HEK293 (cell line): ENCODE data around the gene RPL7A.

Experiments
- BCL6B ChIP-seq: fragments of 450-650 bp; formaldehyde crosslinking; IDR thresholded peaks from 2 replicates; pipeline ENCODE4 v1.5.1; 2017; ENCODE audit warnings: missing biosample characterization, missing genetic modification characterization
- GLIS2 ChIP-seq: fragments of 450-650 bp; formaldehyde crosslinking; IDR thresholded peaks from 2 replicates; pipeline ENCODE4 v1.5.1; 2016; ENCODE audit warnings: missing biosample characterization, missing genetic modification characterization
- KLF10 ChIP-seq: fragments of 450-650 bp; IDR thresholded peaks from 2 replicates; pipeline ENCODE4 v1.5.1; 2018; ENCODE audit warnings: missing biosample characterization, mild to moderate bottlenecking, missing genetic modification characterization
- KLF16 ChIP-seq: fragments of 450-650 bp; formaldehyde crosslinking; IDR thresholded peaks from 2 replicates; pipeline ENCODE4 v1.5.1; 2017; ENCODE audit warnings: missing biosample characterization, missing genetic modification characterization
- OVOL3 ChIP-seq: fragments of 450-650 bp; formaldehyde crosslinking; IDR thresholded peaks from 2 replicates; pipeline ENCODE4 v1.5.1; 2016; ENCODE audit warnings: missing biosample characterization, missing genetic modification characterization
- SALL2 ChIP-seq: fragments of 450-650 bp; formaldehyde crosslinking; IDR thresholded peaks from 2 replicates; pipeline ENCODE4 v1.5.0; 2017; ENCODE audit warnings: missing biosample characterization, mild to moderate bottlenecking, missing genetic modification characterization, borderline replicate concordance
- SP7 ChIP-seq: fragments of 450-650 bp; formaldehyde crosslinking; IDR thresholded peaks from 2 replicates; pipeline ENCODE4 v1.5.1; 2016; ENCODE audit warnings: missing biosample characterization, missing genetic modification characterization
- ZBTB1 ChIP-seq: fragments of 450-650 bp; formaldehyde crosslinking; IDR thresholded peaks from 2 replicates; pipeline ENCODE4 v1.5.1; 2016; ENCODE audit warnings: missing biosample characterization, missing genetic modification characterization
- ZBTB48 ChIP-seq: fragments of 450-650 bp; formaldehyde crosslinking; IDR thresholded peaks from 2 replicates; pipeline ENCODE4 v1.5.1; 2016; ENCODE audit warnings: missing biosample characterization, missing genetic modification characterization
- ZBTB6 ChIP-seq: fragments of 450-650 bp; formaldehyde crosslinking; IDR thresholded peaks from 2 replicates; pipeline ENCODE4 v1.5.1; 2017; ENCODE audit warnings: missing biosample characterization, missing genetic modification characterization
- ZBTB8A ChIP-seq: fragments of 450-650 bp; formaldehyde crosslinking; IDR thresholded peaks from 2 replicates; pipeline ENCODE4 v1.5.1; 2016; ENCODE audit warnings: missing biosample characterization, missing genetic modification characterization
- ZFP41 ChIP-seq: fragments of 450-650 bp; formaldehyde crosslinking; IDR thresholded peaks from 2 replicates; pipeline ENCODE4 v1.5.1; 2016; ENCODE audit warnings: missing biosample characterization, missing genetic modification characterization, borderline replicate concordance
- ZFP69B ChIP-seq: fragments of 450-650 bp; formaldehyde crosslinking; IDR thresholded peaks from 2 replicates; pipeline ENCODE4 v1.5.1; 2016; ENCODE audit warnings: missing biosample characterization, missing genetic modification characterization
- ZIC2 ChIP-seq: fragments of 450-650 bp; formaldehyde crosslinking; IDR thresholded peaks from 2 replicates; pipeline ENCODE4 v1.5.1; 2016; ENCODE audit warnings: missing biosample characterization, missing genetic modification characterization
- ZNF133 ChIP-seq: fragments of 450-650 bp; formaldehyde crosslinking; IDR thresholded peaks from 2 replicates; pipeline ENCODE4 v1.5.1; 2016; ENCODE audit warnings: missing biosample characterization, missing genetic modification characterization
- ZNF221 ChIP-seq: fragments of 450-650 bp; formaldehyde crosslinking; IDR thresholded peaks from 2 replicates; pipeline ENCODE4 v1.5.1; 2017; ENCODE audit warnings: missing biosample characterization, missing genetic modification characterization, borderline replicate concordance
- ZNF292 ChIP-seq: fragments of 450-650 bp; formaldehyde crosslinking; IDR thresholded peaks from 2 replicates; pipeline ENCODE4 v1.5.1; 2016; ENCODE audit warnings: low read depth, missing biosample characterization, missing genetic modification characterization, borderline replicate concordance
- ZNF302 ChIP-seq: fragments of 450-650 bp; formaldehyde crosslinking; IDR thresholded peaks from 2 replicates; pipeline ENCODE4 v1.5.1; 2016; ENCODE audit warnings: missing biosample characterization, missing genetic modification characterization, low read depth
- ZNF335 ChIP-seq: fragments of 450-650 bp; formaldehyde crosslinking; conservative IDR thresholded peaks from 2 replicates; pipeline ENCODE4 v1.5.1; 2016; ENCODE audit warnings: missing biosample characterization, missing genetic modification characterization
- ZNF341 ChIP-seq: fragments of 450-650 bp; formaldehyde crosslinking; IDR thresholded peaks from 2 replicates; pipeline ENCODE4; 2016; ENCODE audit warnings: low read depth, missing biosample characterization, missing genetic modification characterization
- ZNF366 ChIP-seq: fragments of 450-650 bp; formaldehyde crosslinking; conservative IDR thresholded peaks from 2 replicates; pipeline ENCODE4 v1.5.1; 2016; ENCODE audit warnings: missing biosample characterization, missing genetic modification characterization
- ZNF488 ChIP-seq: fragments of 450-650 bp; formaldehyde crosslinking; IDR thresholded peaks from 2 replicates; pipeline ENCODE4 v1.5.1; 2016; ENCODE audit warnings: missing biosample characterization, missing genetic modification characterization
- ZNF548 ChIP-seq: fragments of 450-650 bp; formaldehyde crosslinking; IDR thresholded peaks from 2 replicates; pipeline ENCODE4 v1.5.1; 2016; ENCODE audit warnings: missing biosample characterization, missing genetic modification characterization
- ZNF621 ChIP-seq: fragments of 450-650 bp; formaldehyde crosslinking; IDR thresholded peaks from 2 replicates; pipeline ENCODE4 v1.5.1; 2017; ENCODE audit warnings: missing biosample characterization, missing genetic modification characterization
- ZNF701 ChIP-seq: fragments of 450-650 bp; formaldehyde crosslinking; IDR thresholded peaks from 2 replicates; pipeline ENCODE4 v1.5.1; 2016; ENCODE audit warnings: missing biosample characterization, missing genetic modification characterization
- ZNF843 ChIP-seq: fragments of 450-650 bp; formaldehyde crosslinking; IDR thresholded peaks from 2 replicates; pipeline ENCODE4 v1.5.1; 2016; ENCODE audit warnings: missing biosample characterization, missing genetic modification characterization
- ZSCAN18 ChIP-seq: fragments of 450-650 bp; formaldehyde crosslinking; IDR thresholded peaks from 2 replicates; pipeline ENCODE4 v1.5.1; 2016; ENCODE audit warnings: missing biosample characterization, missing genetic modification characterization
- ZSCAN4 ChIP-seq: fragments of 450-650 bp; formaldehyde crosslinking; IDR thresholded peaks from 2 replicates; pipeline ENCODE4 v1.5.1; 2017; ENCODE audit warnings: missing biosample characterization, missing genetic modification characterization
- ZXDB ChIP-seq: fragments of 450-650 bp; formaldehyde crosslinking; IDR thresholded peaks from 2 replicates; pipeline ENCODE4 v1.5.1; 2016; ENCODE audit warnings: missing biosample characterization, missing genetic modification characterization
- TF ChIP-seq, protein P1 (sequence below): fragments of 450-650 bp; formaldehyde crosslinking; IDR thresholded peaks from 2 replicates; pipeline ENCODE4 v1.5.1; 2016; ENCODE audit warnings: missing biosample characterization, missing genetic modification characterization, borderline replicate concordance
- TF ChIP-seq, protein P2 (sequence below): fragments of 450-650 bp; formaldehyde crosslinking; IDR thresholded peaks from 2 replicates; pipeline ENCODE4 v1.5.1; 2016; ENCODE audit warnings: missing biosample characterization, missing genetic modification characterization

RPL7A gene

DNA sequence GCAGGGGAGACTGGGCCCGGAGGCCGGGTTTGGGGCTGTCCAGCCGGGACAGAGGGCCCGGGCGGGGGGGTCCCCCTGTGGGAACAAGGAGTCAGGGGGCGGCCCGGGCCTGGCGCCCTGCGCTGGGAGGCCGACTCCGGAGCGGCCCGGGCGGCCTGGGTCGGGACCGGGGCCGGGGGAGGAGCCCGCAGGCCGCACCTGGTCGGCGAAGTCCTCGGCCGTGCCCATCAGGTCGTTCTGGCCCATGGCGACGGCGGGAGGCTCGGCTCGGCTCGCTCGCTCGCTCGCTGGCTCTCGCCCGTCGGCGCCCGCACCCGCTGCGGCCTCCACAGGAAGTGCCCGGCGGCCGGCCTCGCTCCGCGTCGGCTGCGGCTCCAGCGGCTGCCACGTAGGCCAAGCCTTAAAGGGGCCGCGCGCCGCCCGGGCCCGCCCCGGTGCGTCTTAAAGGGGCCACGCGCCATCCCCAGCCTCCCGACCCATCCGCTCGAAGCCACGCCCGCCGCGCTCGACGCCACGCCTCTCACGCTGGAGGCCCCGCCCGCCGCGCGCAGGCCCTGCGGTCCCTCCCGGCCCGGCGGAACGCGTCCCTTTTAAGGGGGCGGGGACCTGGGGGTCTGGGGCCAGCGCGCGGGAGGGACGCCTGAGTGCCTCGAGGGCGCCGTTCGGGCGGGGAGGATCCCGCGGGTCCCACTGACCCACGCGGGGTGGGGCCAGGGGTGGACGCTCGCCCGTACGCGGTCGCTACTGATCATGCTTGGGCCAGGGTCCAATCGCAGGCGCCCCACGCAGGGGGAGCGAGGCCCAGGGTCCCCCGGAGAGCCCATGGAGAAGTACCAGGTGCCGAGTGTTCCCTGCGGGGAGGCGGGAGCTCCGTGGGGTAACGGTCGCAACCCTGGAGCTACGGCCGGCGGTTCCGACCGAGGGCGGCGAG, 28.0 kb downstream of the RPL7A start, which contains the start of the genes STKLD1 and SURF4 (continued):
- TF ChIP-seq ZSCAN18 (tag by site-specific recombination), result no peak
- no peak for TF ChIP-seq ZFP41 (tag by site-specific recombination)
- TF ChIP-seq ZNF335 (tag by site-specific recombination), result peak; percentile 52; the same call in 1 of the 2 replicates
- TF ChIP-seq ZBTB8A (tag by site-specific recombination), result peak; percentile 49; the same call in 1 of the 2 replicates
- no peak for TF ChIP-seq ZNF621 (tag by site-specific recombination)
- no peak for TF ChIP-seq ZNF488 (tag by site-specific recombination)
- no peak for TF ChIP-seq ZNF341
- TF ChIP-seq OVOL3 (tag by site-specific recombination), result no peak
- no peak for TF ChIP-seq ZSCAN4
- no peak for TF ChIP-seq ZNF292
- no peak for TF ChIP-seq SP7
- TF ChIP-seq ZNF221, result no peak
- no peak for TF ChIP-seq ZNF548
- no peak for TF ChIP-seq ZNF133
- no peak for TF ChIP-seq BCL6B (tag by site-specific recombination)
- TF ChIP-seq ZBTB1, result no peak
- TF ChIP-seq ZIC2 (tag by site-specific recombination), result peak; percentile 73
- TF ChIP-seq GLIS2 (tag by site-specific recombination), result peak; percentile 97
- peak; percentile 43; the same call in 1 of the 2 replicates for TF ChIP-seq ZBTB48 (tag by site-specific recombination)
- TF ChIP-seq KLF16 (tag by site-specific recombination), result peak; percentile 56; the same call in 1 of the 2 replicates
- TF ChIP-seq KLF10 (tag by site-specific recombination), result peak; percentile 52; the same call in 1 of the 2 replicates
- no peak for TF ChIP-seq ZNF302 (tag by site-specific recombination)
- TF ChIP-seq, protein P1, sequence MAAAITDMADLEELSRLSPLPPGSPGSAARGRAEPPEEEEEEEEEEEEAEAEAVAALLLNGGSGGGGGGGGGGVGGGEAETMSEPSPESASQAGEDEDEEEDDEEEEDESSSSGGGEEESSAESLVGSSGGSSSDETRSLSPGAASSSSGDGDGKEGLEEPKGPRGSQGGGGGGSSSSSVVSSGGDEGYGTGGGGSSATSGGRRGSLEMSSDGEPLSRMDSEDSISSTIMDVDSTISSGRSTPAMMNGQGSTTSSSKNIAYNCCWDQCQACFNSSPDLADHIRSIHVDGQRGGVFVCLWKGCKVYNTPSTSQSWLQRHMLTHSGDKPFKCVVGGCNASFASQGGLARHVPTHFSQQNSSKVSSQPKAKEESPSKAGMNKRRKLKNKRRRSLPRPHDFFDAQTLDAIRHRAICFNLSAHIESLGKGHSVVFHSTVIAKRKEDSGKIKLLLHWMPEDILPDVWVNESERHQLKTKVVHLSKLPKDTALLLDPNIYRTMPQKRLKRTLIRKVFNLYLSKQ (tag by site-specific recombination), result no peak
- 0 out of 2 replicates have a peak, but pooled peaks have one; percentile 15 for TF ChIP-seq ZNF843
- no peak for TF ChIP-seq ZNF701 (tag by site-specific recombination)
- no peak for TF ChIP-seq ZNF366
- 0 out of 2 replicates have a peak, but pooled peaks have one; percentile 31 for TF ChIP-seq ZXDB (tag by site-specific recombination)
- TF ChIP-seq ZFP69B (tag by site-specific recombination), result peak; percentile 99
- TF ChIP-seq, protein P2, sequence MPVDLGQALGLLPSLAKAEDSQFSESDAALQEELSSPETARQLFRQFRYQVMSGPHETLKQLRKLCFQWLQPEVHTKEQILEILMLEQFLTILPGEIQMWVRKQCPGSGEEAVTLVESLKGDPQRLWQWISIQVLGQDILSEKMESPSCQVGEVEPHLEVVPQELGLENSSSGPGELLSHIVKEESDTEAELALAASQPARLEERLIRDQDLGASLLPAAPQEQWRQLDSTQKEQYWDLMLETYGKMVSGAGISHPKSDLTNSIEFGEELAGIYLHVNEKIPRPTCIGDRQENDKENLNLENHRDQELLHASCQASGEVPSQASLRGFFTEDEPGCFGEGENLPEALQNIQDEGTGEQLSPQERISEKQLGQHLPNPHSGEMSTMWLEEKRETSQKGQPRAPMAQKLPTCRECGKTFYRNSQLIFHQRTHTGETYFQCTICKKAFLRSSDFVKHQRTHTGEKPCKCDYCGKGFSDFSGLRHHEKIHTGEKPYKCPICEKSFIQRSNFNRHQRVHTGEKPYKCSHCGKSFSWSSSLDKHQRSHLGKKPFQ (tag by site-specific recombination), result no peak
- TF ChIP-seq ZBTB6, result peak; percentile 18; the same call in 1 of the 2 replicates
- TF ChIP-seq SALL2 (tag by site-specific recombination), result no peak
